Measurements from ENCODE around the gene LONP2. TPM values are rescaled to one million over a fixed set of nuclear protein-coding genes. Genes with fewer than 3 reads are reported as not detected.

The LONP2 gene
- total and polyA plus RNA-seq, 9 of the 15 experiments (the other 6 are each of a cell fraction or from before 2014, with no cell fraction given) = 8.1 to 41.2 (median 25.6) TPM

DNA sequence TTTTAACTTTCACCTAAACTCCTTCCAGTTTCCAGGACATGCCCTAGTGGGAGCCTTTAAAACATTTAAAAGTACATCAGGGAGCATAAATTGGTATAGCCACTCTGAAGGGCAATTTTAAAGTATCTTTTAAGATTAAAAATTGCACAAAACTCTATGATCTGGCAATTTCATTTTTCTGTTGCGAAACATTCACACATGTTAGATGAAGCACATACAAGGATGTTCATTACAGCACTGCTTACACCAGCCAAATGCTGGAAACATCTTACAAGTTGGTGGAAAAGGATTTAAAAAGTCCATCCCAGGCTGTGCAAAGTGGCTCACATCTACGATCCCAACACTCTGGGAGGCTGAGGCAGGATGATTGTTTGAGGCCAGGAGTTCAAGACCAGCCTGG is 26.4 kb upstream of the LONP2 start (continued):
- TF ChIP-seq, protein P1, sequence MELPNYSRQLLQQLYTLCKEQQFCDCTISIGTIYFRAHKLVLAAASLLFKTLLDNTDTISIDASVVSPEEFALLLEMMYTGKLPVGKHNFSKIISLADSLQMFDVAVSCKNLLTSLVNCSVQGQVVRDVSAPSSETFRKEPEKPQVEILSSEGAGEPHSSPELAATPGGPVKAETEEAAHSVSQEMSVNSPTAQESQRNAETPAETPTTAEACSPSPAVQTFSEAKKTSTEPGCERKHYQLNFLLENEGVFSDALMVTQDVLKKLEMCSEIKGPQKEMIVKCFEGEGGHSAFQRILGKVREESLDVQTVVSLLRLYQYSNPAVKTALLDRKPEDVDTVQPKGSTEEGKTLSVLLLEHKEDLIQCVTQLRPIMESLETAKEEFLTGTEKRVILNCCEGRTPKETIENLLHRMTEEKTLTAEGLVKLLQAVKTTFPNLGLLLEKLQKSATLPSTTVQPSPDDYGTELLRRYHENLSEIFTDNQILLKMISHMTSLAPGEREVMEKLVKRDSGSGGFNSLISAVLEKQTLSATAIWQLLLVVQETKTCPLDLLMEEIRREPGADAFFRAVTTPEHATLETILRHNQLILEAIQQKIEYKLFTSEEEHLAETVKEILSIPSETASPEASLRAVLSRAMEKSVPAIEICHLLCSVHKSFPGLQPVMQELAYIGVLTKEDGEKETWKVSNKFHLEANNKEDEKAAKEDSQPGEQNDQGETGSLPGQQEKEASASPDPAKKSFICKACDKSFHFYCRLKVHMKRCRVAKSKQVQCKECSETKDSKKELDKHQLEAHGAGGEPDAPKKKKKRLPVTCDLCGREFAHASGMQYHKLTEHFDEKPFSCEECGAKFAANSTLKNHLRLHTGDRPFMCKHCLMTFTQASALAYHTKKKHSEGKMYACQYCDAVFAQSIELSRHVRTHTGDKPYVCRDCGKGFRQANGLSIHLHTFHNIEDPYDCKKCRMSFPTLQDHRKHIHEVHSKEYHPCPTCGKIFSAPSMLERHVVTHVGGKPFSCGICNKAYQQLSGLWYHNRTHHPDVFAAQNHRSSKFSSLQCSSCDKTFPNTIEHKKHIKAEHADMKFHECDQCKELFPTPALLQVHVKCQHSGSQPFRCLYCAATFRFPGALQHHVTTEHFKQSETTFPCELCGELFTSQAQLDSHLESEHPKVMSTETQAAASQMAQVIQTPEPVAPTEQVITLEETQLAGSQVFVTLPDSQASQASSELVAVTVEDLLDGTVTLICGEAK (IDR thresholded peaks at IDR 0.05) = no peak
- TF ChIP-seq, protein P1 (CRISPR knock-in tag; IDR thresholded peaks at IDR 0.05) = no peak
- TF ChIP-seq NFE2L1 (tag; IDR thresholded peaks at IDR 0.05; ENCODE audit: borderline replicate concordance, low read depth) (no peak), KLF16 (IDR thresholded peaks at IDR 0.05) (no peak), BACH1 (tag; IDR thresholded peaks at IDR 0.05) (no peak), ZKSCAN8 (CRISPR knock-in tag; IDR thresholded peaks at IDR 0.05) (no peak), SIRT6 (IDR thresholded peaks at IDR 0.05; ENCODE audit: low read depth, low read length) (no peak), ILF3 (IDR thresholded peaks at IDR 0.05; ENCODE audit: borderline replicate concordance) (no peak)
- TF ChIP-seq, protein P2, sequence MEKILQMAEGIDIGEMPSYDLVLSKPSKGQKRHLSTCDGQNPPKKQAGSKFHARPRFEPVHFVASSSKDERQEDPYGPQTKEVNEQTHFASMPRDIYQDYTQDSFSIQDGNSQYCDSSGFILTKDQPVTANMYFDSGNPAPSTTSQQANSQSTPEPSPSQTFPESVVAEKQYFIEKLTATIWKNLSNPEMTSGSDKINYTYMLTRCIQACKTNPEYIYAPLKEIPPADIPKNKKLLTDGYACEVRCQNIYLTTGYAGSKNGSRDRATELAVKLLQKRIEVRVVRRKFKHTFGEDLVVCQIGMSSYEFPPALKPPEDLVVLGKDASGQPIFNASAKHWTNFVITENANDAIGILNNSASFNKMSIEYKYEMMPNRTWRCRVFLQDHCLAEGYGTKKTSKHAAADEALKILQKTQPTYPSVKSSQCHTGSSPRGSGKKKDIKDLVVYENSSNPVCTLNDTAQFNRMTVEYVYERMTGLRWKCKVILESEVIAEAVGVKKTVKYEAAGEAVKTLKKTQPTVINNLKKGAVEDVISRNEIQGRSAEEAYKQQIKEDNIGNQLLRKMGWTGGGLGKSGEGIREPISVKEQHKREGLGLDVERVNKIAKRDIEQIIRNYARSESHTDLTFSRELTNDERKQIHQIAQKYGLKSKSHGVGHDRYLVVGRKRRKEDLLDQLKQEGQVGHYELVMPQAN (IDR thresholded peaks at IDR 0.05; ENCODE audit: borderline replicate concordance) = no peak
